T-cell (primary cell): ENCODE data around the gene RAB3IL1. TPM values are rescaled to one million over a fixed set of nuclear protein-coding genes. Genes with fewer than 3 reads are reported as not detected.
A peak's percentile ranks its signal among the peaks of the same experiment; 100 is the strongest.

Experiments
- ATAC-seq, 4 experiments: fragments of 200-7000 bp in 3 of 4; fragments of 150-1000 bp in 1 of 4; cut with Tn5 transposase; replicated peaks in 1 of 4; 1 replicate in 3 of 4; 2 replicates in 1 of 4; pipeline ENCODE4 v1.10.0; 2021; ENCODE audit warnings: moderate library complexity in 3 of 4, mild to moderate bottlenecking in 2 of 4, moderate number of reproducible peaks in 1 of 4
- CTCF ChIA-PET, 2 donors: fragments of 300-600 bp; sonication (Branson Sonifier 250); formaldehyde crosslinking; loops; one replicate each; lab custom pipeline; 2022; ENCODE audit warnings: antibody characterized with exemption in 2 of 2; lab: Charles Lee
- POLR2A ChIA-PET, 2 donors: fragments of 300-600 bp; sonication (Branson Sonifier 250); formaldehyde crosslinking; loops; one replicate each; lab custom pipeline; 2022; ENCODE audit warnings: antibody characterized with exemption in 2 of 2; lab: Charles Lee
- DNase-seq, 35 experiments: peaks; one replicate each; pipeline versions ENCODE4 v3.0.0 to v3.0.0-alpha.2; 2013 to 2023
- H3K27ac ChIP-seq: one replicate; pipeline ENCODE4 v1.5.1; 2013; ENCODE audit warnings: low read length
- H3K27me3 ChIP-seq, 2 experiments: replicated peaks in 1 of 2; 1 replicate in 1 of 2; 2 replicates in 1 of 2; pipeline versions ENCODE4 v1.6.1 to v1.7.0; 2013; ENCODE audit warnings: low read length in 1 of 2, mixed read lengths in 1 of 2; ENCODE audit not compliant: control insufficient read depth in 2 of 2, insufficient read depth in 2 of 2; ENCODE audit errors: extremely low read depth in 1 of 2
- H3K36me3 ChIP-seq, 2 donors: 1 replicate in 1 of 2; 2 replicates in 1 of 2; pipeline versions ENCODE4 v1.6.1 to v1.7.0; 2013; ENCODE audit warnings: low read length in 1 of 2; ENCODE audit not compliant: control insufficient read depth in 2 of 2, insufficient read depth in 1 of 2; ENCODE audit errors: extremely low read depth in 1 of 2
- H3K4me1 ChIP-seq, 2 experiments: 1 replicate in 1 of 2; 2 replicates in 1 of 2; pipeline versions ENCODE4 v1.6.1 to v1.7.0; 2013; ENCODE audit warnings: low read length in 2 of 2, mixed read lengths in 1 of 2; ENCODE audit not compliant: insufficient read depth in 2 of 2, control insufficient read depth in 1 of 2; ENCODE audit errors: extremely low read depth in 1 of 2
- H3K4me3 ChIP-seq, 2 donors: 1 replicate in 1 of 2; 2 replicates in 1 of 2; pipeline versions ENCODE4 v1.5.1 to v1.7.0; 2013; ENCODE audit warnings: mild to moderate bottlenecking in 2 of 2, low read length in 1 of 2, moderate library complexity in 1 of 2; ENCODE audit not compliant: control insufficient read depth in 1 of 2; ENCODE audit errors: extremely low read depth in 1 of 2
- H3K9me3 ChIP-seq: 2 replicates; pipeline ENCODE4 v1.7.0; 2013
- H3K27ac Mint-ChIP-seq, 2 donors: one replicate each; pipeline ENCODE4 v1.8.0; 2020 to 2021; ENCODE audit warnings: mild to moderate bottlenecking in 2 of 2, mixed read lengths in 2 of 2
- H3K27me3 Mint-ChIP-seq, 2 donors: one replicate each; pipeline ENCODE4 v1.8.0; 2021 to 2022; ENCODE audit warnings: mixed read lengths in 2 of 2
- H3K36me3 Mint-ChIP-seq: one replicate; pipeline ENCODE4 v1.8.0; 2021; ENCODE audit warnings: mixed read lengths
- H3K4me1 Mint-ChIP-seq, 3 donors: one replicate each; pipeline ENCODE4 v1.8.0; 2020 to 2022; ENCODE audit warnings: mixed read lengths in 3 of 3, mild to moderate bottlenecking in 1 of 3
- H3K4me3 Mint-ChIP-seq, 3 donors: one replicate each; pipeline ENCODE4 v1.8.0; 2020 to 2022; ENCODE audit warnings: mild to moderate bottlenecking in 3 of 3, mixed read lengths in 3 of 3, moderate library complexity in 3 of 3
- H3K9me3 Mint-ChIP-seq, 3 donors: one replicate each; pipeline ENCODE4 v1.8.0; 2020 to 2022; ENCODE audit warnings: mixed read lengths in 3 of 3
- WGBS: methylation state at CpG from one replicate; pipeline ENCODE4 v1.1.5; 2013; ENCODE audit warnings: missing lambda C conversion rate; ENCODE audit not compliant: insufficient coverage; 5-methylcytosine and 5-hydroxymethylcytosine counted together
- total RNA-seq, 35 experiments: library from RNA in 6 of 35; stranded (reverse) in 6 of 35; fragments of 120-200 nt in 1 of 35; gene quantifications; one replicate each; pipeline versions ENCODE4 v1.2.1 to v1.2.4 and lab custom pipeline; 2013 to 2026

RAB3IL1 gene
- total RNA-seq, 5 donors from 2014 or later (not counting 1 experiment from before 2014, with no cell fraction given) = 0.12 to 0.28 TPM; not detected in 3

- Histone ChIP-seq H3K4me3 (no peak overlapping the region), H3K27ac (no peak overlapping the region), H3K27me3 (peaks cover 0 to 61% of the 10 kb centered on the region in 2 experiments), H3K36me3 (no peaks in the 10 kb centered on the region), H3K9me3 (no peaks in the 10 kb centered on the region), H3K4me1 (peaks cover 0 to 8% of the 10 kb centered on the region in 2 experiments)
- ChIA-PET POLR2A (no interaction called here), CTCF (no interaction called here)
- Mint-ChIP-seq H3K4me1 (peaks cover 7 to 11% (median 9%) of the 10 kb centered on the region in 3 donors), H3K27me3 (peaks cover 43 to 56% of the 10 kb centered on the region in 2 donors), H3K27ac (no peak overlapping the region), H3K4me3 (no peak overlapping the region), H3K9me3 (no peaks in the 10 kb centered on the region), H3K36me3 (no peaks in the 10 kb centered on the region)
- WGBS = 74% methylated on average over 3 of the region's 8 CpGs
- ATAC-seq = no peak
- no peak for DNase-seq
Observed at GRCh38 chr11:61913699-61914395, 3.5 kb downstream of the RAB3IL1 start.

- H3K9me3 ChIP-seq = no peaks in the 10 kb centered on the region
- Mint-ChIP-seq H3K4me1 (peaks cover 5 to 6% (median 6%) of the 10 kb centered on the region in 3 donors), H3K27ac (no peak overlapping the region), H3K9me3 (no peaks in the 10 kb centered on the region), H3K4me3 (no peak overlapping the region), H3K36me3 (no peaks in the 10 kb centered on the region), H3K27me3 (peaks cover 36 to 49% of the 10 kb centered on the region in 2 donors)
- ATAC-seq = no peak
- DNase-seq = no peak
- H3K4me3 ChIP-seq = no peak overlapping the region
- ChIA-PET CTCF (no interaction called here), POLR2A (no interaction called here)
- peaks cover 0 to 8% of the 10 kb centered on the region in 2 experiments for H3K4me1 ChIP-seq
- H3K27ac ChIP-seq = no peak overlapping the region
- WGBS = 86% methylated on average over 15 of the region's 18 CpGs
- peaks cover 0 to 55% of the 10 kb centered on the region in 2 experiments for H3K27me3 ChIP-seq
- H3K36me3 ChIP-seq = no peaks in the 10 kb centered on the region
Observed at GRCh38 chr11:61912991-61913698, 4.2 kb downstream of the RAB3IL1 start.

GRCh38 chr11:61912530-61912898, 4.9 kb downstream of the RAB3IL1 start:
- H3K36me3 ChIP-seq = no peaks in the 10 kb centered on the region
- ATAC-seq (no peak), DNase-seq (peak in 1 of 35 experiments; percentile 33)
- H3K27me3 ChIP-seq = peaks cover 0 to 49% of the 10 kb centered on the region in 2 experiments
- POLR2A ChIA-PET = no interaction called here
- Mint-ChIP-seq H3K27me3 (peaks cover 30 to 43% of the 10 kb centered on the region in 2 donors), H3K9me3 (no peaks in the 10 kb centered on the region), H3K27ac (no peak overlapping the region), H3K4me1 (no peaks in the 10 kb centered on the region), H3K4me3 (no peak overlapping the region), H3K36me3 (no peaks in the 10 kb centered on the region)
- WGBS = 51% methylated on average over 6 of the region's 6 CpGs
- peaks cover 0 to 4% of the 10 kb centered on the region in 2 experiments for H3K4me1 ChIP-seq
- H3K27ac ChIP-seq = no peak overlapping the region
- no peaks in the 10 kb centered on the region for H3K9me3 ChIP-seq
- no peak overlapping the region for H3K4me3 ChIP-seq
- CTCF ChIA-PET = no interaction called here

- no peak overlapping the region for H3K27ac Mint-ChIP-seq
- H3K4me3 ChIP-seq = no peak overlapping the region
- ChIA-PET POLR2A (no interaction called here), CTCF (no interaction called here)
- no peak overlapping the region for H3K4me3 Mint-ChIP-seq
- H3K36me3 Mint-ChIP-seq = no peaks in the 10 kb centered on the region
- H3K4me1 ChIP-seq = peaks cover 0 to 2% of the 10 kb centered on the region in 2 experiments
- ATAC-seq (no peak), DNase-seq (no peak)
- no peaks in the 10 kb centered on the region for H3K36me3 ChIP-seq
- no peaks in the 10 kb centered on the region for H3K9me3 Mint-ChIP-seq
- peaks cover 0 to 47% of the 10 kb centered on the region in 2 experiments for H3K27me3 ChIP-seq
- no peaks in the 10 kb centered on the region for H3K9me3 ChIP-seq
- no peaks in the 10 kb centered on the region for H3K4me1 Mint-ChIP-seq
- 75% methylated on average over 14 of the region's 17 CpGs for WGBS
- H3K27ac ChIP-seq = no peak overlapping the region
- peaks cover 29 to 43% of the 10 kb centered on the region in 2 donors for H3K27me3 Mint-ChIP-seq
Observed at GRCh38 chr11:61911701-61912529, 5.5 kb downstream of the RAB3IL1 start.

GRCh38 chr11:61911128-61911700, 6.2 kb downstream of the RAB3IL1 start:
- Histone ChIP-seq H3K27me3 (peaks cover 0 to 40% of the 10 kb centered on the region in 2 experiments), H3K4me1 (no peaks in the 10 kb centered on the region), H3K27ac (no peak overlapping the region), H3K9me3 (no peaks in the 10 kb centered on the region), H3K36me3 (no peaks in the 10 kb centered on the region), H3K4me3 (no peak overlapping the region)
- no peak overlapping the region for H3K4me3 Mint-ChIP-seq
- H3K9me3 Mint-ChIP-seq = no peaks in the 10 kb centered on the region
- ChIA-PET POLR2A (no interaction called here), CTCF (no interaction called here)
- ATAC-seq (no peak), DNase-seq (no peak)
- 55% methylated on average over 3 of the region's 7 CpGs for WGBS
- H3K36me3 Mint-ChIP-seq = no peaks in the 10 kb centered on the region
- no peak overlapping the region for H3K27ac Mint-ChIP-seq
- H3K27me3 Mint-ChIP-seq = peaks cover 25 to 38% of the 10 kb centered on the region in 2 donors
- no peaks in the 10 kb centered on the region for H3K4me1 Mint-ChIP-seq
